ENCODE data around the gene BCR.

The BCR gene

GRCh38 chr22:23256986-23257888, 76.9 kb downstream of the BCR start:
- TF ChIP-seq POLR2A (IDR thresholded peaks at IDR 0.05; ENCODE audit: low read depth, low read length) (no peak), POLR2AphosphoS5 (IDR thresholded peaks at IDR 0.05; ENCODE audit: low read depth, low read length) (no peak), TAF1 (IDR thresholded peaks at IDR 0.05; ENCODE audit: borderline replicate concordance, low read depth, low read length) (no peak)
- FAIRE-seq (no peak), DNase-seq (ENCODE audit: insufficient read length) (no peak)

- DNase-seq (ENCODE audit: insufficient read length) (no peak), FAIRE-seq (no peak)
- no peak for TF ChIP-seq TAF1 (IDR thresholded peaks at IDR 0.05; ENCODE audit: borderline replicate concordance, low read depth, low read length)
Observed at GRCh38 chr22:23257889-23258825, 77.8 kb downstream of the BCR start.

DNA sequence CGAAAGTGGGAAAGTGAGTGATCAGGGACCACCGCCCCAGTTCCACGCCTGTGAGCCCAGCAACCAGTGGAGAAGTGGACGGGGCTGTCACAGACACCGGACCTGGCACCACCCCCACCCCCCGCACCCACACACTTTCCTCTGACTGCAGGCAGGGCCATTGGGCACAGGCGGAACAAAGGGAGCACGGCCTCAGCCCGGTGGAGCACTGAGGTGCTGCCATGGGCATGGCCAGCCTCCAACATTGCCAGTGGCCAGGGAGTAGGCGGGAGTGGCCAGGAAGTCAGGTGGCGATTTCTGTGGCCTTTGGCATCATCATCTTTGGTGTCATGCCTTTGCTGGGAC, 78.5 kb downstream of the BCR start:
- TF ChIP-seq TAF1 (IDR thresholded peaks at IDR 0.05; ENCODE audit: borderline replicate concordance, low read depth, low read length) (no peak), POLR2AphosphoS5 (IDR thresholded peaks at IDR 0.05; ENCODE audit: low read depth, low read length) (no peak), POLR2A (IDR thresholded peaks at IDR 0.05; ENCODE audit: low read depth, low read length) (no peak)
- FAIRE-seq = no peak
- DNase-seq (ENCODE audit: insufficient read length) = no peak

- DNase-seq (ENCODE audit: insufficient read length) (no peak), FAIRE-seq (no peak)
- TF ChIP-seq TAF1 (IDR thresholded peaks at IDR 0.05; ENCODE audit: borderline replicate concordance, low read depth, low read length) = no peak
- no peak for TF ChIP-seq POLR2A (IDR thresholded peaks at IDR 0.05; ENCODE audit: low read depth, low read length)
- TF ChIP-seq POLR2AphosphoS5 (IDR thresholded peaks at IDR 0.05; ENCODE audit: low read depth, low read length) = no peak
Observed at GRCh38 chr22:23259916-23260644, 79.8 kb downstream of the BCR start.

DNA sequence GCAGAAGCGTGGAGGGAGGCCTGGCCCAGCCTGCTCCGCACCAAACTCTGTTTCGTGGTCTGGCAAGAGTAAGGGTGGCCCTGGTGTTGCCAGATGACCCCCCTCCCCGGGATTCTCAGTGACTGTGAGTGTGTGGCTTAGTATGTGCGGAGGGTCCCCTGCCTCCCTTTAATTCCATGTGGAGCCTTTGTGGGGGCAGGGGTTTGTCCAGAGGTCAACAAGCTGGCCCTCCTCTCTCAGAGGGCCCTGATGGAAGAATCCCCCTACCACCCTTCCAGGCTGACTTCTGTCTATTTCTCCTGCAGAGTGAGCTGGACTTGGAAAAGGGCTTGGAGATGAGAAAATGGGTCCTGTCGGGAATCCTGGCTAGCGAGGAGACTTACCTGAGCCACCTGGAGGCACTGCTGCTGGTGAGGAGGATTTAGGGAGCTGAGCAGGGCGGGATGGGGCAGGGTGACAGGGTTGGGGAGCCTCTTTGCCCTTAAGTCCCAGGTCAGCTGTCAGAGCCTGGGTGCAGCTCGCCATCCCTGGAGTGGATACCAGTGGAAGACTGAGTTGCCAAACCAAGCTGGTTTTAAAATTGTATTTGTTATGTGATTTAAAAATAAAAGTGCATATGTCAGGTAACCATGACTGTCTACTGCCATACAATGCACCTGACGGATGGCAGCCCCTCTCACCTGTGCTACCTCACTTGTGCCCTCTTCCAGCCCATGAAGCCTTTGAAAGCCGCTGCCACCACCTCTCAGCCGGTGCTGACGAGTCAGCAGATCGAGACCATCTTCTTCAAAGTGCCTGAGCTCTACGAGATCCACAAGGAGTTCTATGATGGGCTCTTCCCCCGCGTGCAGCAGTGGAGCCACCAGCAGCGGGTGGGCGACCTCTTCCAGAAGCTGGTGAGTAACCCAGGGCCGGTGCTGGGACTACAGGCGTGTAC, 80.6 kb downstream of the BCR start:
- TF ChIP-seq POLR2A (IDR thresholded peaks at IDR 0.05; ENCODE audit: low read depth, low read length) = no peak
- DNase-seq (ENCODE audit: insufficient read length) (no peak), FAIRE-seq (no peak)

- TF ChIP-seq POLR2AphosphoS5 (IDR thresholded peaks at IDR 0.05; ENCODE audit: low read depth, low read length) (no peak), POLR2A (IDR thresholded peaks at IDR 0.05; ENCODE audit: low read depth, low read length) (no peak)
- FAIRE-seq (no peak), DNase-seq (ENCODE audit: insufficient read length) (no peak)
Observed at GRCh38 chr22:23261900-23262450, 81.7 kb downstream of the BCR start.

DNA sequence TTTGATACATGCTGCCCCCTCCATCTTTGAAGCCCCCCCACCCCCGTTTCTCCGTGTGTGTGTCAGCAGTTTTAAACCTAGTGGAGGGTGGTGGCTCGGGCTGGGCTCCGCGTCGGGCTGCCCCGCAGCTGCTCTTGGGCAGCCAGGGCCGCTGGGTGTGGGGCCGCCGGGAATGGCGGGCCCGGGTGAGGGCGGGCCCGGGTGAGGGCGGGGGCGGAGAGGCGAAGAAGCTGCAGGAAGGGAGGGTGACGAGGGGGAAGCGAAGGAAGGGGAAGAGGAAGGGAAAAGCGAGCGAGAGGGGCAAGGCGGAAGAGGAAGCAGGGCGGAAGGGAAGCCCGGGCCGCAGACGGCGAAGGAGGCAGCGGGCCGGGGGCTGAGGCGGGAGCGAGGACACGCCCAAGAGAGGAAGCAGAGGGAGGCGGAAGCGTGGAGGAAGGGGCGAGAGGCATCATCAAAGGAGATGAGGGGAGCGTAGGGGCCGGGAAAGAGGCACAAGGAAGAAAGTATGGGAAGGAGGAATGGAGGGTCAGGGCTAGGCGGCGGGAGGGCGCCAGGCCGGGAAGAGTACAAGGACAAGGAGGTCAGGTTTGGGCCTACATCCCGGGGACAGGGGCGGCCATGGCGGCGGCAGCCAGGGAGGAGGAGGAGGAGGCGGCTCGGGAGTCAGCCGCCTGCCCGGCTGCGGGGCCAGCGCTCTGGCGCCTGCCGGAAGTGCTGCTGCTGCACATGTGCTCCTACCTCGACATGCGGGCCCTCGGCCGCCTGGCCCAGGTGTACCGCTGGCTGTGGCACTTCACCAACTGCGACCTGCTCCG, 82.4 kb downstream of the BCR start:
- no peak for FAIRE-seq
- DNase-seq (ENCODE audit: insufficient read length) = no peak

DNA sequence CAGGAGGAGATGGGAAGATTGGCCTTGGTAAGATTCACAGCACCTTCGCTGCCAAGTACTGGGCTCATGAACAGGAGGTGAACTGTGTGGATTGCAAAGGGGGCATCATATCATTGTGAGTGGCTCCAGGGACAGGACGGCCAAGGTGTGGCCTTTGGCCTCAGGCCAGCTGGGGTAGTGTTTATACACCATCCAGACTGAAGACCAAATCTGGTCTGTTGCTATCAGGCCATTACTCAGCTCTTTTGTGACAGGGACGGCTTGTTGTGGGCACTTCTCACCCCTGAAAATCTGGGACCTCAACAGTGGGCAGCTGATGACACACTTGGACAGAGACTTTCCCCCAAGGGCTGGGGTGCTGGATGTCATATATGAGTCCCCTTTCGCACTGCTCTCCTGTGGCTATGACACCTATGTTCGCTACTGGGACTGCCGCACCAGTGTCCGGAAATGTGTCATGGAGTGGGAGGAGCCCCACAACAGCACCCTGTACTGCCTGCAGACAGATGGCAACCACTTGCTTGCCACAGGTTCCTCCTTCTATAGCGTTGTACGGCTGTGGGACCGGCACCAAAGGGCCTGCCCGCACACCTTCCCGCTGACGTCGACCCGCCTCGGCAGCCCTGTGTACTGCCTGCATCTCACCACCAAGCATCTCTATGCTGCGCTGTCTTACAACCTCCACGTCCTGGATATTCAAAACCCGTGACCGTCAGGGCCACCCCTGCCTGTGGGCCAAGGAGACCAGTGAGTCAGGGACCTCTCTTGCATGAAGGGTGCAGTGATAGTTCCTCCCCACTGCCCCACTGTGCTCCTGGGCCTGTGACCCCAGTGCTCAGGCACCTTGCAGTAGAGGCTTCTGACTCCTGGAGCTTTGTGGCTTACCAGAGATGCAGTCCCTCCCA, 83.6 kb downstream of the BCR start:
- FAIRE-seq (no peak), DNase-seq (ENCODE audit: insufficient read length) (no peak)
- TF ChIP-seq POLR2AphosphoS5 (IDR thresholded peaks at IDR 0.05; ENCODE audit: low read depth, low read length) = no peak
- TF ChIP-seq POLR2A (IDR thresholded peaks at IDR 0.05; ENCODE audit: low read depth, low read length) = no peak
- TF ChIP-seq TAF1 (IDR thresholded peaks at IDR 0.05; ENCODE audit: borderline replicate concordance, low read depth, low read length) = no peak

More for the DNA sequence above, 82.4 kb downstream of the BCR start:
- TF ChIP-seq POLR2AphosphoS5 (IDR thresholded peaks at IDR 0.05; ENCODE audit: low read depth, low read length) (no peak), TAF1 (IDR thresholded peaks at IDR 0.05; ENCODE audit: borderline replicate concordance, low read depth, low read length) (no peak), POLR2A (IDR thresholded peaks at IDR 0.05; ENCODE audit: low read depth, low read length) (no peak)

Measured in GM12892 (cell line).